Measurements from ENCODE around the gene KCNC1. TPM values are rescaled to one million over a fixed set of nuclear protein-coding genes. Genes with fewer than 3 reads are reported as not detected.

KCNC1 gene
- polyA plus RNA-seq, 10 donors, result 0.75 to 2.2 (median 1.3) TPM

DNA sequence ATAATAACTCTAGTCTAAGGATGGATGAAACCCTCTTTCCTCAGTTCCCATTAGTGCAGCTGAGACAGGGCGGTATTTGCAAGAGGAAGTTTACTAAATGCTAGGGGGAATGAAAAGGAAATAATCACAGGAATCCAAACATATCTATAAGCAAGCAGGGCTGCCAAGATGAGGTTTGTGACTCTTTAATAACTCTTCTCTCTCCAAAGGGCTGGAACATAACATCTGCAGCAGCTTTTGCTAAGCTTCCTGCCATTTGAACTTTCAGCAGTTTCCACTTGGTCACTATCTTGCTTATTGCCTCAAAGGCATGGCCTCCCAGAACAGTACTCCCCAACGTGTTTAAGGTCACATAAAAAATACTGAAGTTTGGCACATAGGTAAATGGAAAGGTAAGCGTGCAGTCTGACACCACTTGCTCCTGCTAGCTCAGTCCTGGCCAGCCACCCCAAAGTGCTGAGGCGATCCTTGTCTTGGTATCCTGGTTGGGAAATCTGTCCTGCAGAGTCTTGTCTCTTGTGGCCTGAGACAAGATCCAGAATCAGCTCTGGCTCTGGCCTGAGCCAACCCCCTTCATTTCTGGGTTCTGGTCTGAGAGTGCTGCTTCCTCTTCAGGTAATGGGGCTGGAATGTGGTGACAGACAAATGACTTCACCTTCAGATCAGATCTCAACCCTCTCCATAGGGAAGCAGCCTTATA lies 81.8 kb downstream of the KCNC1 start:
- DNase-seq, result peak; percentile 45 to 88 (median 66)

DNA sequence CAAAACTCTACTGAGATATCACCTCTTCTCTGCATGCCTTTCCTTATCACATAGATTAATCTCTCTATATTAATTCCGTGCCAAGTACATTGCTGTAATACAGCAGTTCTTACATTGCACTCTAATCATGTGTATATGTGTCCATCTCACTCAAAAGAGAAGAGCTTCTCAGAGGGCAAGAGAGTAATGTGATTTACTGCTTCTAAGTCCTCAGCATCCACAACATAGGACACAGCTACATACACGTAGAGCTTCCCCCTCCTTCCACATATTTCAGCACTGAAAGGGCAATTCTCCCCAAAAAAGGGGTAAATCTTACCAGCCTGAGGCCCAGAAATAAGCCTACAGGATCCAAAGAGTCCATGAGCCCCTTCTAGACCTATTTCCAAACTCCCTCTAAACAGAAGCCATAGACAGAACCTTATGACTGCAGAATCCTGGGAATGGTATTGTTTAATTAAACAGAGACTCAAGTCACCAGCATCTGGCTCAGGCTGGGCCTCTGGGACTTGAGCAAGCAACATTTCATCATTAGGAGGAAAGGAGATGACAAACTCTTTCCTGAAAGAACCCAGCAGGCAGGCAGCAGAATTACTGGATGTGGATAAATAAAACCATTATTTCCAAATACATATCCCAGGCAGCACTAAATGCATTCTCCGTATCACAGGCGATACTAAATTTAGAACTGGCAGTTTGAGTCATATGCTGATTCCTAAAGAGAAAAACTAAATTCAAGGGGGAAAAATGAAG lies 87.2 kb downstream of the KCNC1 start:
- DNase-seq, result peak; percentile 34 to 62 (median 45)

DNA sequence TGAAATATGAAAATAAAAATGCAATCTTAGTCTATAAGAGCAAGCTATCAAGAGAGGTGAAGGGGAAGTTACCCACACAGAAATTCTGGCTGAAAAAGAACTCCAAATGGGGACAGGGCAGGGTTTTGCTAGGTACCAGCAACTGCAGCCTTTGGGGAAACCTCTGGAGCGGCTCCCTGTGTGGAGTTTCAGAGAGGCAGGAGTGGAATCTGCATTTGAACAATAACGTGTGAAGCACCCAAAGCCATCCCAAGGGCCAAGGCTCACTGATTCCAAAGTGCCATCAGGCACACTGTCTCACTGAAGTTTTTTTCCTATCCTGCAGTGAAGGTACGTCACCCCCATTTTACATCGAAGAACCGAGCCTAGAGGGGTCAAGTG lies 87.8 kb downstream of the KCNC1 start:
- DNase-seq, result no peak

- no peak for DNase-seq
Measured at GRCh38 chr11:17827006-17827405, 92.4 kb downstream of the KCNC1 start.

DNA sequence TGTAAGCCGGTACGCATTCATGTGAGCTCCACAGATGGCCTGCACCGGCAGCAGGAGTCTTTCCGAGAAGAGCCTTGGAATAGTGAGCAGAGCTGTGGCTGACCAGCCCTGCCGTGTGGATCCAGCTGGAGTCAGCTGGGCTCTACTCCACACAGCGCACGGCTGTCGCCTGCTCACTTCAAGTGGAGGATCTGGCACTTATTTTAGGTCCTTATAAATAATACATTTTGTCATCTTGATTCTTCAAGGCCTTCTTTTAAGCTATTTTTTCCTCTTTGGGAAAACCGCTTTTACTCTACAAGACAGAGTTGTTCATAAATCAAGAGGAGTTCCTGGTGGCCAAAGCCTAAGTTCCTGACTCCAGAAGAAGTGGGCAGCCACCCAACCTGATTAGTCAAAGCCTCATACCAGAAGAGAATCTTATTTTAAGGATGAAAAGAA lies 93.8 kb downstream of the KCNC1 start:
- DNase-seq, result peak; percentile 63 to 90 (median 84)

DNA sequence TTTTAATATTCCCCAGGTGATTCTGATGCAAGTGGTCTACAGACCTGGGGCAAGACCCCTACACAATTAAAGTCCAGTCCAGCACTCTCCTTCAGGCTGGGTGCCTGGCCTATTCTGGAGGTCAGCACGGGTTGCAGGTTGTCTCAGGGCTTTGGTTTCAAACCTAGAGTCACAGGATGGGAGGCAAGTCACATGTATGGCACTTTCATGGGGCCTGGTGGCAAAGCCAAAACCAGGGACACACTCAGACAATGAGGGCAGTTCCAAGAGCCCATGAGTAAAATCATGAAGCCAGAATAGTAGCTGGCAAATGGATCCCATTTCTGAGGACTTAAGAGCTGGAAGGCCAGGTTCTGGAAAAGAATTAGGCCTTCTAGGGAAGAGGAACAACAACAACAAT lies 96.6 kb downstream of the KCNC1 start:
- DNase-seq, result no peak

DNA sequence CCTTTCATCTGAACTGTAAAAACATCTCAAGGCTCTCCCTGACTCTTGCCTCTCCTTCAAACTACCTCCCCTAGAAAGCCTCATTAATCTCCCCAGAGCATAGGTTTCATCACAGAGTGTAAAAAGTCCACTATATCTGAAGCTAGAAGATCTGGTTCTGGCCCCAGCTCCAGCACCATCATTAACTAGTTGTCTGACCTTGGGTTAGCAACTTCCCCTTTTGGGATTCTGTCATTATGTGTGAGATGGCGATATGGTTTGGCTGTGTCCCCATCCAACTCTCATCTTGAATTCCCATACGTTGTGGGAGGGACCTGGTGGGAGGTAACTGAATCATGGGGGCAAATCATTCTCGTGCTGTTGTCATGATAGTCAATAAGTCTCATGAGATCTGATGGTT lies 97.3 kb downstream of the KCNC1 start:
- DNase-seq, result no peak

Other genes starting within 250 kb of the KCNC1 start
- gene USH1C, start 190.4 kb upstream of the KCNC1 start, polyA plus RNA-seq (ENCODE audit: insufficient read length in 10 of 10), result 1 to 10 TPM in 1 of 10 donors, under 1 TPM in 6, not detected in 3; 0.10 to 2.0 (median 0.39) TPM
- under 1 TPM in 7 of 10 donors, not detected in 3; 0.03 to 0.06 (median 0.03) TPM for gene OTOG, start 187.5 kb upstream of the KCNC1 start, polyA plus RNA-seq (ENCODE audit: insufficient read length in 10 of 10)
- gene MYOD1, start 15.2 kb upstream of the KCNC1 start, polyA plus RNA-seq (ENCODE audit: insufficient read length in 10 of 10), result 10 to 100 TPM; 38.1 to 64.4 (median 45.8) TPM